Measurements from ENCODE around the gene PYCR2.
"Not testable (repeated sequence)": the region's sequence is repeated elsewhere in the genome, so short reads cannot be mapped to it uniquely, and the experiment has no call there.

The PYCR2 gene

DNA sequence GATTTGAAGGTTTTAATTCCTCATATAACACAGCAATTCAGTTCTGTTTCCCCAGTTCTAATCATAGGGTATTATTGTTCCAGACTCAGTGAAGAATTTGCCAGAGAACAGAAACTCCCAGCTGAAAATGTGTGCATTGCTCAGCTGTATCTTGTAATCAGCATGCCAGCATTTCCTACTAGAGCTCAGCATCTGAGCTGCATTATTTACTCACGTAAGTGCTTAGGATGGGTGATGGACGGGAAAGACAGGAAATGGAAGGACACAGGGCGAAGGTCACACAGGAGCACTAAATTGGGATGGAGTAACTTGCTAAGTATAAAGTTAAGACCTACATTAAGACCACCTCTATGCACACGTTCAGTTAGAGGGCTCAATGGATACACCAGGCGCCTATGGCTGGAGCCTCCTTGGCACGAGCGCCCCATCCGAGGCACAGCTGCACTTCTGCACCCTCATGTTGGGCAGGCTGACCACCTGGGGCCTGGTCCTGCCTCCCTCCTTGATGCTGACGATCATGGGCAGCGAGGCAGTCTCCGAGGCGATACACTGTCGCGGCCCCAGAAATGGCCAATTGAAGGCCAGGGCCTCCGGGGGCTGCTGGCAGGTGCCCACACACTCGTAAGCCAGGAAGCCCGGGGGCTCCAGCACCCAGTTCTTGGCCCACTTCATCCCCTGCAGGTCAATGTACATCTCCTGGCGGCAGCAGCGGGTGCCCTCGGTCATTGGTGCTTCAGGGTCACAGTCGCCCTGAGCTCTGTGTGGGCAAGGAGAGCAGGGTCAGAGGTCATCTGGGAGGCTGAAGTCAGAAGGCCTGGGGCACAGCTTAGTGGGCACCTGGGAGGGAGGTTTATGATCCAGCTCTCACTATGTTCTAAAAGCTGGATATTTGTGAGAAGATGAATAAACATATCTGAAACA, 13.3 kb upstream of the PYCR2 start:
- TF ChIP-seq JUND (IDR thresholded peaks at IDR 0.05; ENCODE audit: low read depth): no peak
- in situ Hi-C loops (cut with HindIII; ENCODE audit: low pct_unique_long_range_greater_than_20kb, low sequenced_read_pairs): no loop called here
- DNase-seq (ENCODE audit: low read depth in 1 of 2, low spot score in 1 of 2): peak; percentile 36 to 63

DNA sequence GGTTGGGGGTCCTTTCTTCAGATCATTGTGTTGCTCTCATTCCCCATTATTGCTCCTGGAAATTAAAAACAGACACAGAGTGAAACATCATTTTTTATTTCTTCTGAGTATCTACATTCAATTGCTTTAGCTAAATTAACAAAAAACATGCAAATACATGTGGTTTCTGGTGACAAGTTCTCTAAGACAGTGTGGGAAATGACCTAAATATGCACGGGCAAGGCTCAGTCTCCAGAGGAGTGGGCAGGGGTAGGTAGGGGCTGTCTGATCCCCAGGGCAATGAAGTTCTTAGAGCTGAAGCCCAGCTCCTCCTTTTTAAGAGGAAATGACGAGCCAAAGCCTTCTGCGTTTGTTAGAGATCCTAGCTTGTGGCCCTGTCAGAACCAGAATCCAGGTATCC, 12.5 kb upstream of the PYCR2 start:
- in situ Hi-C loops (cut with HindIII; ENCODE audit: low pct_unique_long_range_greater_than_20kb, low sequenced_read_pairs): no loop called here
- no peak for DNase-seq (ENCODE audit: low read depth in 1 of 2, low spot score in 1 of 2)
- TF ChIP-seq JUND (IDR thresholded peaks at IDR 0.05; ENCODE audit: low read depth): no peak

DNA sequence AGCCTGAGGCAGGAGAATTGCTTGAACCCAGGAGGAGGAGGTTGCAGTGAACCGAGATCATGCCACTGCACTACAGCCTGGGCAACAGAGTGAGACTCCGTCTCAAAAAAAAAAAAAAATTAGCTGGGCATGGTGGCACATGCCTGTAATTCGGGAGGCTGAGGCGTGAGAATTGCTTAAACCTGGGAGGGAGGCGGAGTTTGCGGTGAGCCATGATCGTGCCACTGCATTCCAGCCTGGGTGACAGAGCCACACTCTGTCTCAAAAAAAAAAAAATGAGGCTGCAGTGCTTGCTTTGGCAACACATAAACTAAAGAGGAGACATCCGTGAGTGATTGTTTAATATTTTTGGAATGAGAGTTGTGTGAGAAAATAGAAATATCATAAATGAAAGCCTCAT, 12.0 kb upstream of the PYCR2 start:
- in situ Hi-C loops (cut with HindIII; ENCODE audit: low pct_unique_long_range_greater_than_20kb, low sequenced_read_pairs): not testable (repeated sequence)
- DNase-seq (ENCODE audit: low read depth in 1 of 2, low spot score in 1 of 2): peak in 1 of 2 experiments; percentile 46

DNA sequence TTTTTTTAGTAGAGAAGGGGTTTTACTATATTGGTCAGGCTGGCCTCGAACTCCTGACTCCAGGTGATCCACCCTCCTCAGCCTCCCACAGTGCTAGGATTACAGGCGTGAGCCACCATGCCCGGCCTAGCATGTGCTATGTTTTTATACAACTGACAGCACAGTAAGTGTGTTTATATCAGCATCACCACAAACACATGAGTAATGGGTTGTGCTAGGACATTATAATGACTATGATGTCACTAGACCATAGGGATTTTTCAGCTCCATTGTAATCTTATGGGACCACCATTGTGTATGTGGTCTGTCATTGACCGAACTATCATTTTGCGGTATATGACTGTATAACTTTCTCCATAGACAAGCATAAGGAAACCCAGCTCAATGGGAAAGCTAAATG, 10.7 kb upstream of the PYCR2 start:
- no peak for DNase-seq (ENCODE audit: low read depth in 1 of 2, low spot score in 1 of 2)
- no peak for TF ChIP-seq JUND (IDR thresholded peaks at IDR 0.05; ENCODE audit: low read depth)
- in situ Hi-C loops (cut with HindIII; ENCODE audit: low pct_unique_long_range_greater_than_20kb, low sequenced_read_pairs): no loop called here

DNA sequence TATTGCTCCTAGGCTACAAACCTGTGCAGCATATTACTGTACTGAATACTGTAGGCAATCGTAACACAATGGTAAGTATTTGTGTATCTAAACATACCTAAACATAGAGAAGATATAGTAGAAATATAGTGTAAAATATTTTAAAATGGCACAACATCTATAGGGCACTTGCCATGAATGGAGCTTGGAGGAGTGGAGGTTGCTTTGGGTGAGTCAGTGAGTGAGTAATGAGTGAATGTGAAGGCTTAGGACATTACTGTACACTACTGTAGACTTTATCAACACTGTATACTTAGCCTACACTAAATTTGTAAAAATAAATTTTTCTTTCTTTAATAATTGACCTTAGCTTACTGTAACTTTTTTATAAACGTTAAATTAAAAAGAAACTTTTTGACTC, 9.0 kb upstream of the PYCR2 start:
- DNase-seq (ENCODE audit: low read depth in 1 of 2, low spot score in 1 of 2): no peak
- TF ChIP-seq JUND (IDR thresholded peaks at IDR 0.05; ENCODE audit: low read depth): no peak
- in situ Hi-C loops (cut with HindIII; ENCODE audit: low pct_unique_long_range_greater_than_20kb, low sequenced_read_pairs): no loop called here

DNA sequence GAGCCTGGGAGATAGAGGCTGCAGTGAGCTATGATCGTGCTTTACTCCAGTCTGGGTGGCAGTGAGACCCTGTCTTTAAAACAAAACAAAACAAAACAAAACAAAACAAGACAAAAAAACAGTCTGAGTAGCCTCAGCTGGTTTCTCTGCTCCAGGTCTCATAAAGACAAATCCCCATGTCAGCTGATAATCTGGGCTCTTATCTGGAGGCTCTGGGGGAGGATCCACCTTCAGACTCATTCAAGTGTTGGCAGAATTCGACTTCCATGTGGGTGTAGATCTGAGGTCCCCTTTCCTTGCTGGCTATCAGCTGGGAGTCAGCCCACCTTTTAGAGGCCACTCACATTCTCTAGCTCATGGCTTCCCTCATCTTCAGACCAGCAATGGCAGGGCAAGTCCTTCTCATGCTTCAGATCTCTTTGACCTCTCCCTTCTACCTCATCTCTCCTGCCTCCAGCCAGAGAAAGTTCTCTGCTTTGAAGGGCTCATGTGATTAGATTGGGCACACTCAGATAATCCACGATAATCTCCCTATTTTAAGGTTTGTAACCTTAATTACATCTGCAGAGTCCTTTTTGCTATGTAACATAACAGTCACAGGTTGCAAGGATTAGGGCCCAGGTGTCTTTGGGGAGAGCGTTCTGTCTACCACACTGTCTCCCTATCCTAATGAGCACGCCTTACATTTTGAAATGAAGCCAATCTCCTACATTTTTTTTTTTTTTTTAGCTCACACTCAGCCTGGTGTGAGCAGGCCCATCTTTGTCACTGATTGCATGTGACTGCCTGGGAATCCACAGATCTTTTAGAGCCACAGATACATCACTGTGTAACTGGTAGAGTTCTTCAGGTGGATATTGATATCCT, 7.5 kb upstream of the PYCR2 start:
- DNase-seq (ENCODE audit: low read depth in 1 of 2, low spot score in 1 of 2): no peak
- in situ Hi-C loops (cut with HindIII; ENCODE audit: low pct_unique_long_range_greater_than_20kb, low sequenced_read_pairs): no loop called here
- no peak for TF ChIP-seq JUND (IDR thresholded peaks at IDR 0.05; ENCODE audit: low read depth)

DNA sequence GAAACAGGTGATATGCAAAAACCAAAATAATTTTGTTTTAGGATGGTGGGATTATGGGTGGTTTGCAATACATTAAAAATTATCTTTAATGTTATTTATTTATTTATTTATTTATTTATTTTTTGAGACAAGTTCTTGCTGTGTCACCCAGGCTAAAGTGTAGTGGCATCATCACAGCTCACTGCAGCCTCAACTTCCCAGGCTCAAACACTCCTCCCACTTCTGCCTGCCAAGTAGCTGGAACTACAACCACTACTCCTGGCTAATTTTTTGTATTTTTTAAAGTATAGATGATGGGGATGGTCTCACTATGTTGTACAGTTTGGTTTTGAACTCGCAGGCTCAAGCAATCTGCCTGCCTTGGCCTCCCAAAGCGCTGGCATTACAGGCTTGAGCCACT, 6.5 kb upstream of the PYCR2 start:
- in situ Hi-C loops (cut with HindIII; ENCODE audit: low pct_unique_long_range_greater_than_20kb, low sequenced_read_pairs): no loop called here
- no peak for TF ChIP-seq JUND (IDR thresholded peaks at IDR 0.05; ENCODE audit: low read depth)
- no peak for DNase-seq (ENCODE audit: low read depth in 1 of 2, low spot score in 1 of 2)

DNA sequence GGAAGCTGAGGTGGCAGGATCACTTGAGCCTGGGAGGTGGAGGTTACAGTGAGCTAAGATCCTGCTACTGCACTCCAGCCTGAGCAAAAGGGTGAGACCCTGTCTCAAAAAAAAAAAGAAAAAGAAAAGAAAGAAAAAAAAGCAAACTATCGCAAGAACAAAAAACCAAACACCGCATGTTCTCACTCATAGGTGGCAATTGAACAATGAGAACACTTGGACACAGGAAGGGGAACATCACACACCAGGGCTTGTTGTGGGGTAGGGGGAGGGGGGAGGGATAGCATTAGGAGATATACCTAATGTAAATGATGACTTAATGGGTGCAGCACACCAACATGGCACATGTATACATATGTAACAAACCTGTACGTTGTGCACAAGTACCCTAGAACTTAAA, 5.4 kb upstream of the PYCR2 start:
- in situ Hi-C loops (cut with HindIII; ENCODE audit: low pct_unique_long_range_greater_than_20kb, low sequenced_read_pairs); DNase-seq (ENCODE audit: low read depth in 1 of 2, low spot score in 1 of 2): not testable (repeated sequence)

DNA sequence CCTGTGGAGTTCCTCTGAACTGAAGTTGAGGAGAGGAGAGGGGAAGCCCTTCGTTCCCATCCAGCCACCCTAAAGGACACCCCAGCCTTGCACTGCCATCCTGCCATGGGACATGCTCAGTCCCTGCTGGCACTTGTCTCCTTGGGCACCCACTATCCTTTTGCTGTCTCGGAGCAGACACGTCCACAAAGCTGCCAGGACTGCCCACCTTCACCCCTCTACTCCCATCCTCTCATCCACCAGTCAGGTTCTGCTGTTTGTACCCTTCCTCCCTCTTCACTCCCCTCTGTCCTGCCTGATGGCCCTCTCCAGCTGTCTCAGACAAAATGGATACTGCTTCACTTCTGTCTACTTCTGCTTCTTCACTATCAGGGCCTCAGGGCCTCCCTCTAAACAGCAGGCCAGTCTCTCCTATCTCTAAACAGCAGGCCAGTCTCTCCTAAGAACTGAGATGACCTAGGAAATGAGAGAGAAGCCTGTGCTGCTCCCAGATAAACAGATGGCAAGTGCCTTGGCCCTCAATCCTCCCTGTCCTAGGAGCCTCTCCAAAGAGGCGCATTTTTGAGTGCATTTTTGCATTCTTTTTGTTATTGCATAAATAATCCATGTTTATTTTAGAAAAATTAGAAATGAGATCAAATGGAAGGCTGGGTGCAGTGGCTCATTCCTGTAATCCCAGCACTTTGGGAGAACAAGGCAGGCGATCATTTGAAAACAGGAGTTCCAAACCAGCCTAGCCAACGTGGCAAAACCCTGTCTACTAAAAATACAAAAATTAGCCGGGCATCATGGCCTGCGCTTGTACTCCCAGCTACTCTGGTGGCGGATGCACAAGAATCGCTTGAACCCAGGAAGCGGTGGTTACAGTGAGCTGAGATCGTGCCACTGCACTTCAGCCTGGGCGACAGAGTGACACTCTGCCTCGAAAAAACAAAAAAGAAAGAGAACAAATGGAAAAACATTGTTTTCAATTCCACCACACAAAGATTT, 4.4 kb upstream of the PYCR2 start:
- in situ Hi-C loops (cut with HindIII; ENCODE audit: low pct_unique_long_range_greater_than_20kb, low sequenced_read_pairs): no loop called here
- no peak for DNase-seq (ENCODE audit: low read depth in 1 of 2, low spot score in 1 of 2)
- no peak for TF ChIP-seq JUND (IDR thresholded peaks at IDR 0.05; ENCODE audit: low read depth)

DNA sequence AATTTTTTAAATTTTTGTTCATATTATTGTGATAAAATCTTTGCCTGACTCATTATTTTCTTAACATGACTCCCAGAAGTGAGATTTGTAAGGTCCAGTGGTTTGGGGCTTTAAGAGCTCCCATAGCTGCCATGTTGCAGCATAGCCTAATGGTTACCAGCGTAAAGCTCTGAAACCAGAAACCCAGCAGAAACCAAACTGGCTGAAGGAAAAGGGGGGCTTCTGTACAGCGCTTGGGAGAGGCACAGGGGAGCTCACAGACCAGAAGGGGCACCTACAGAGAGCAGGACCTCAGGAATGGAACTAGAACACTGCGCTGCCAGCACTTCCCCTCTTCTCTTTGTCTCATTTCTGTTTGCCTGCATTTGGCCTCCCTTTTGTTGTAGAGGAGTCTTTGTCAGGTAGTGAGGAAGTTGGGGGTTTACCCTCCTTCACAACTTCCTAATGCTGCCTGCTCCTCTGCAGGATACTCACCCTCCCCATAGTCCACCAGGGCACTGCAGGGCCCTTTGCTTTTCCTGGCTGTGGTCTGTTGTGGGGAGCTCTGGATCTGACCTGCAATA, 2.6 kb upstream of the PYCR2 start:
- TF ChIP-seq JUND (IDR thresholded peaks at IDR 0.05; ENCODE audit: low read depth): no peak
- no peak for DNase-seq (ENCODE audit: low read depth in 1 of 2, low spot score in 1 of 2)
- in situ Hi-C loops (cut with HindIII; ENCODE audit: low pct_unique_long_range_greater_than_20kb, low sequenced_read_pairs): no loop called here

DNA sequence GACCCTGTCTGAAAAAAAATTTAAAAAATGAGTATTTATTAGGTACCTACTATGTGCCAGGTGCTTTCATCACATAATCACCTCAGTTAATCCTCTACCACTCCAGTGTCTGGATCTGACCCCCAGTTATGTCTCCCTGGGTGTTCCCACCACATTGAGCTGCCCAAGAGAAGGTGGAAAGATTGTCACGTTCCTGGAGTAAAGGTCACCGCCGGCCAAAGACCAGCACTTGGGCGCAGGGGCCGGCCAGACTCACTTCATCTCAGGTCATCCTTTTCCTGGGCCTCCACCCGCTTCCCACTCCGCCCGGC, 714 bp downstream of the PYCR2 start:
- in situ Hi-C loops (cut with HindIII; ENCODE audit: low pct_unique_long_range_greater_than_20kb, low sequenced_read_pairs): no loop called here
- peak in 1 of 2 experiments; percentile 49 for DNase-seq (ENCODE audit: low read depth in 1 of 2, low spot score in 1 of 2)
- no peak for TF ChIP-seq JUND (IDR thresholded peaks at IDR 0.05; ENCODE audit: low read depth)

Data from T47D (cell line).